ENCODE data around the gene AUNIP. TPM values are rescaled to one million over a fixed set of nuclear protein-coding genes. Genes with fewer than 3 reads are reported as not detected.

Gene AUNIP
- total RNA-seq, 2 donors from 2014 or later, result 0.31 TPM; not detected in 1

DNA sequence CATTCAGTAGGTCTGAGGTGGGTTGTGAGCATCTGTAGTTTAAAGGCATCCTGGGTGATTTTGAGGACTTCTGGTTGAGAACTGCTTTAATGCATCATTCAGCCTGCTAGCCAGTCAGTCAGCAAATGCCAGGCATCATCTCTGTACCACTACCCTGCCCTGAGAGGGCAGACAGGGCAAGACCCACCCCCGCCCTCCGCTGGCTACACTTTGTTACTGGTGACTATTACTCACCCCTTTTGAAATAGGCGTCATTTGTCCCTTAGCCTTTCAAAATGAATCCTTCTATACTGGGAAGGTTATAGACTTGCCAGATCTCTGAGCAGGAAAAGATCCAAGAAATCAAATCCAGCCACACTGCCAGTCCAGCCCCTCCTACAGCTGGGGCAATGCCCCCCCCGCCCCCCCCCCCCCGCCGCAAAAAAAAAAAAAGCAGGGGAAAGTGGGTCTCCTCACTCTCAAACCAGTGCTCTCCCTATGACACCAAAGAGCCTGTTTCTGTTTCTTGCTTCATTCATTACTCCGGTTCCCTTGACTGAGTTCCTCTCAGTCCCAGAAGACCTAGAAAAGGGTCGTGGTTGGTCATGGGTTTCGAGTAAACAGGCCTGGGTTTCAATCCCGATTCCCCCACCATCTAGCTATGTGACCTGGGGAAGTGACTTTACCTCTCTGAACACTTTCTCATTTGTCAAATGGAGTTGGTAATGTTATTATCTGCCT, 54.9 kb downstream of the AUNIP start:
- no peaks in the 10 kb centered on the region for H3K9me3 ChIP-seq (ENCODE audit: control insufficient read depth, low read length, poor library complexity, severe bottlenecking)
- DNase-seq (no peak), ATAC-seq (no peak)
- H3K4me1 Mint-ChIP-seq, result peaks cover 19% of the 10 kb centered on the region
- H3K4me3 Mint-ChIP-seq, result no peak overlapping the region
- H3K36me3 Mint-ChIP-seq (ENCODE audit: low read depth), result peaks cover 2% of the 10 kb centered on the region
- no peaks in the 10 kb centered on the region for H3K27me3 Mint-ChIP-seq
- no peak overlapping the region for H3K27ac Mint-ChIP-seq

DNA sequence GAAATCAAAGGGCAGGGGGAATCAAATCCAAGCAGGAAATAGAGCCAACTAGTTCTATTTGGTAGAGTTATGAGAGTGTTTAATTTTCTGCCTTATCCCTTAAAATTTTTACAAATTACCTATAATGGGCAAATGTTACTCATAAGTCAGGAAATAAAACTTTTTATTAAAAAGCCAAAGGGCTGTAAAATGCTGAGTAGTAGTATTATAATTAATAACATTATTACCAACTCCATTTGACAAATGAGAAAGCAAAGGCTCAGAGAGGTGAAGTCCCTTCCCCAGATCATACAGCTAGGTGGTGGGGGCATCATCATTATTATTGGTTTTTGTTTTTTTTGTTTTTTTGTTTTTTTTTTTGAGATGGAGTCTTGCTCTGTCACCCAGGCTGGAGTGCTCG, 55.9 kb downstream of the AUNIP start:
- H3K27me3 Mint-ChIP-seq, result no peaks in the 10 kb centered on the region
- peaks cover 20% of the 10 kb centered on the region for H3K4me1 Mint-ChIP-seq
- H3K27ac Mint-ChIP-seq, result no peak overlapping the region
- H3K36me3 Mint-ChIP-seq (ENCODE audit: low read depth), result peaks cover 2% of the 10 kb centered on the region
- H3K4me3 Mint-ChIP-seq, result no peak overlapping the region
- no peaks in the 10 kb centered on the region for H3K9me3 ChIP-seq (ENCODE audit: control insufficient read depth, low read length, poor library complexity, severe bottlenecking)
- ATAC-seq (no peak), DNase-seq (no peak)

GRCh38 chr1:25802915-25803314, 56.3 kb downstream of the AUNIP start:
- Mint-ChIP-seq H3K4me3 (peak overlapping the region; percentile 19), H3K27me3 (no peaks in the 10 kb centered on the region), H3K4me1 (peaks cover 24% of the 10 kb centered on the region), H3K27ac (no peak overlapping the region), H3K36me3 (ENCODE audit: low read depth) (peaks cover 2% of the 10 kb centered on the region)
- H3K9me3 ChIP-seq (ENCODE audit: control insufficient read depth, low read length, poor library complexity, severe bottlenecking), result no peaks in the 10 kb centered on the region
- ATAC-seq (peak; percentile 42), DNase-seq (no peak)

GRCh38 chr1:25800703-25801377, 58.4 kb downstream of the AUNIP start:
- DNase-seq (no peak), ATAC-seq (no peak)
- Mint-ChIP-seq H3K4me1 (peaks cover 40% of the 10 kb centered on the region), H3K4me3 (peak overlapping the region; percentile 85), H3K27ac (peak overlapping the region; percentile 9), H3K27me3 (no peaks in the 10 kb centered on the region), H3K36me3 (ENCODE audit: low read depth) (peaks cover 2% of the 10 kb centered on the region)
- no peaks in the 10 kb centered on the region for H3K9me3 ChIP-seq (ENCODE audit: control insufficient read depth, low read length, poor library complexity, severe bottlenecking)

DNA sequence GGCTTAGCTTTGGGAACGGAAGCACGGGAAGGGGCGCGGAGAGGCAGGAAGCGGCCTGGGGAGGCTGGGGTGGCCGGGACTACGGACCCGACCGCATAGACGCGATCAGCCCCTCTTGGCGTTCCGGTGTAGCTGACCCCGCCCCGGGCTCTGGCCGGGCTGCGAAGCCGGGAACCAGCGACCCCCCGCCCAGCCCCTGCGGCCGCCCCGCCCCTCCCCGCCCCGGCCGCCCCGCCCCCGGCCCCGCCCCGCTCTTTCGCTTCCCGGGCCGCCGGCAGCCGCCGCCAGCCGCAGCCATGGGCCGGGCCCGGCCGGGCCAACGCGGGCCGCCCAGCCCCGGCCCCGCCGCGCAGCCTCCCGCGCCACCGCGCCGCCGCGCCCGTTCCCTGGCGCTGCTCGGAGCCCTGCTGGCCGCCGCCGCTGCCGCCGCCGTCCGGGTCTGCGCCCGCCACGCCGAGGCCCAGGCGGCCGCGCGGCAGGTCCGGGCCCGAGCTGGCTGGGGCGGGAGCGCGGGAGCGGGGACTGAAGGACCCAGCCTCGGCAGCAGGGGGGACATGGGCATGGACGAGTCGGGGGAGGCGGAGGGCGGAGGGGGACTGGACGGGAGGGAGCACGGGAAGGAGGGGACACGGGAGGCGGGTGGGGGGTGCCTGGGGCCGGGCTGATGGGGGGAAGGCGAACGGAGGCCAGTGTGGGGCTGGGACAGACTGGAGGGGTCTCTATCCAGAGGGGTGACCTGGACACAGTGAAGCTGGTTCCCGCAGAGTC, 59.1 kb downstream of the AUNIP start, which contains the start of gene SELENON:
SELENON (plus strand) TSS at position 259 of the 768 bp plus-strand sequence; CDS start at position 297, 38 bp downstream.
- Mint-ChIP-seq H3K27me3 (no peaks in the 10 kb centered on the region), H3K4me1 (peaks cover 41% of the 10 kb centered on the region), H3K27ac (peak within 1 kb of the TSS; percentile 98), H3K36me3 (ENCODE audit: low read depth) (peaks cover 2% of the 10 kb centered on the region), H3K4me3 (peak within 1 kb of the TSS; percentile 85)
- ATAC-seq (peak; percentile 47), DNase-seq (peak in 2 of 3 donors; percentile 48 to 50)
- H3K9me3 ChIP-seq (ENCODE audit: control insufficient read depth, low read length, poor library complexity, severe bottlenecking), result no peaks in the 10 kb centered on the region

- Mint-ChIP-seq H3K4me1 (peaks cover 41% of the 10 kb centered on the region), H3K27ac (peak overlapping the region; percentile 98), H3K36me3 (ENCODE audit: low read depth) (peaks cover 2% of the 10 kb centered on the region), H3K4me3 (peak overlapping the region; percentile 75), H3K27me3 (no peaks in the 10 kb centered on the region)
- no peaks in the 10 kb centered on the region for H3K9me3 ChIP-seq (ENCODE audit: control insufficient read depth, low read length, poor library complexity, severe bottlenecking)
- no peak for ATAC-seq
- DNase-seq, result no peak
Observed at GRCh38 chr1:25799352-25799934, 59.8 kb downstream of the AUNIP start.

DNA sequence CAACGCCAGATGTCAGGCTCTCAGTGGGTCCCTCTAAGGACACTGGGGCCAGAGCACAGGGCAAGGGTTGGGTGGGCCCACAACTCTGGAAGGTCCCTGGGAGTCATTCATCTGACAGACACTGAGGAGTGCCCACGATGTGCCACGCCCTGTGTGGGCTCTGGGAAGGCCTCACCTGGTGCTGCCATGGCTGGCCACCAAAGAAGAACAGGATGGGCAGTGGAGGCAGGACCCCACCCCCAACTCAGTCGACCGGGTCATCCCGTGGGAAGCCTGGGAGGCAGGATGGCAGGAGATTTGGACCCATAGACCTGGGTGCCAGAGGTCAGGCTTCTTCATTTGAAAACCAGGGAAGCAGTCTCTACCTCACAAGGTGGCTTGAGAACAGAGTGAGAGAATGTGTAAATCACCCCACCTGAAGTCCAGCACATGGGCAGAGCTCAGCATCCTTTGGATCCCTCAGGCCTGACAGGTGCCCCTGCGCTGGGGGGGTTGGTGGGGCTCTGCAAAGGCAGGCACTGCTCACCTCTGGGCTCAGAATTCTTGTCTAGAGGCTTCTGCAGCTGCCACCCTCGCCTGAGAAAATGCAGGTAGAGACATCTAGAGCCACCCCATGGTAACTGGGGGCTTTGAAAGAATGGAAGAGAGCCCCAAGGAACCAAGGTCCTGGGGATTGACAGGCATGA, 60.4 kb downstream of the AUNIP start:
- DNase-seq, result no peak
- Mint-ChIP-seq H3K27me3 (no peaks in the 10 kb centered on the region), H3K4me3 (peak overlapping the region; percentile 75), H3K36me3 (ENCODE audit: low read depth) (peaks cover 2% of the 10 kb centered on the region), H3K4me1 (peaks cover 41% of the 10 kb centered on the region), H3K27ac (peak overlapping the region; percentile 98)
- H3K9me3 ChIP-seq (ENCODE audit: control insufficient read depth, low read length, poor library complexity, severe bottlenecking), result no peaks in the 10 kb centered on the region
- ATAC-seq, result no peak

DNA sequence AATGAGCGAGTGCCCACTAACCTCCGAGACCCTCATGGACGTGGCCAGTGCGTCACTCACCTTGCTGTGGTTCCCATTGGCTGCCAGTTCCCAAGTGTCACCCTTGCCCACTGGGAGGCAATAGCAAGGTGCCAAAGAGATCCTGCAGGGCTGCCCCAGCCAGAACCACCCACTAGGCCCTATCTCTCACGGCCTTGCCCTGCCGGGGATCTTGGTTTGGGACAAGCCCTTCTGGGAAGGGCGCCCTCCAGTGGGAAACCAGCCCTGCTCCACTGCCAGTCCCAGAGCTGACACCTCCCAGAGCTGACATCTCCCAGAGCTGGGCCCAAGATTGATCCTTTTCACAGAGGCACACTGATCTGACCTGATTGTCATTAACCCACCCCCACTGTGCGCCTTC, 61.3 kb downstream of the AUNIP start:
- no peaks in the 10 kb centered on the region for H3K9me3 ChIP-seq (ENCODE audit: control insufficient read depth, low read length, poor library complexity, severe bottlenecking)
- Mint-ChIP-seq H3K27me3 (no peaks in the 10 kb centered on the region), H3K27ac (peak overlapping the region; percentile 98), H3K36me3 (ENCODE audit: low read depth) (peaks cover 2% of the 10 kb centered on the region), H3K4me3 (peak overlapping the region; percentile 89), H3K4me1 (peaks cover 40% of the 10 kb centered on the region)
- DNase-seq (no peak), ATAC-seq (no peak)

DNA sequence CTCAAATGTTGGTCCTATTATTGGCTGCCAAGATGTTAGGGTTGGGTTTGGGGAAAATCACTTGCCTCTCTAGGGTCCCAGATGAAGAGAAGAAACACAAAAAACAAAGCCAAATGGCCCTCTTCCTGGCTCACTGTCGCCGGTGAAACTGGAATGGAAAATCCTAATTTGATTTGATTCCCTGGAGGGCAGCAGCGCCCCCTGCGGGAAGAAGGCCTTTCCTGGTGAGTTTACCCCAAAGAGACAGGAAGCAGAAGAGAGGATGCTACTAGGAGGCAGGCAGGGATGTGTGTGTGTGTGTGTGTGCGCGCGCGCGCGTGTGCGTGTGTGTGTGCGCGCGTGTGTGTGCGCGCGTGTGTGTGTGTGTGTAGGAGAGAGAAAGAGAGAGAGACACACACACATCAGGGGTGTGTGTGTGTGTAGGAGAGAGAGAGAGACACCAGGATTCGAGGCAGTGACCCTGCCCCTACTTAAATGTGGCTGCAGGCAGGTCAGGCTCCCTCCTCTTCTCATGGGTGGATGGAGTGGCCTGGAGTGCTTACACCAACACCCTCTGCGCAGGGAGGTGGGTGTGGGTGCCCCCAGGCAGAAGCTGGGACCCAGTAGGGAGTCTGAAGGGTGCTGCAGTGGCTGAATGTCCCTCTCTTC, 62.3 kb downstream of the AUNIP start:
- DNase-seq (peak; percentile 69 to 76 (median 71)), ATAC-seq (peak; percentile 69)
- Mint-ChIP-seq H3K4me3 (peak overlapping the region; percentile 89), H3K36me3 (ENCODE audit: low read depth) (peaks cover 2% of the 10 kb centered on the region), H3K27me3 (no peaks in the 10 kb centered on the region), H3K27ac (peak overlapping the region; percentile 98), H3K4me1 (peaks cover 34% of the 10 kb centered on the region)
- H3K9me3 ChIP-seq (ENCODE audit: control insufficient read depth, low read length, poor library complexity, severe bottlenecking), result no peaks in the 10 kb centered on the region

DNA sequence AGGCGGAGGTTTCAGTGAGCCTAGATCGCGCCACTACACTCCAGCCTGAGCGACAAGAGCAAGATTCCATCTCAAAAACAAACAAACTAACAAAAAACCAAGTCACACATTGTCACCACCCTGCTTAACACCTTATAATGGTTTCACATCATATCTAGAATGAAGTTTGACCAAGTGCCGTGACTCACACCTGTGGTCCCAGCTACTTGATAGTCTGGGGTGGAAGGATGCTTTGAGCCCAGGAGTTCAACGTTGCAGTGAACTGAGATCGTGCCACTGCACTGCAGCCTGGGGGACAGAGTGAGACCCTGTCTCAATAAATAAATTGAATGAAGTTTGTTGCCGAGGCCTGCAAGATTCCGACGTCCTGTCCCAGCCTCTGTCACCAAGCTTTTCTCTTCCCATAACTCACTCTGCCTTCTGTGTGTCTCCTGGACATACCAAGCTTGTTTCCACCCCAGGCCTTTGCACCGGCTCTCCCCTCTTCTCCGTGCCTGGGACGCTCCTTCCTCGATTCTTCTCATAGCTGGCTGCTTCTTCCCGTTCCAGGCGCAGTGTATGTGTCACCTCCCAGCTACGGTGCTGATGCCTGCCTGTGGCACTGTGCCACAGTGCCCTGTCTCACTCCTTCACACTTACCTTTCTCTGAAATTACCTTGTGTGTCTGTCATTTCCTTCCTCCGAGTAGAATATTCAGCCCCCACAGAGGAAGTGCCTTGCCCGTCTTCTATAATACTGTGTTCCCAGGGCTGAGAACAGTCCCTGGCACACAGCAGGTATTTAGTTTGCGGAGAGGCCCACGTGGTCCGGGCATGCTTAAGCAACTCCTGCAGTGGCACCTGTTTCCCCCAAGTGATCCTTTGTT, 63.1 kb downstream of the AUNIP start:
- DNase-seq, result peak in 1 of 3 donors; percentile 26
- H3K4me3 Mint-ChIP-seq, result peak overlapping the region; percentile 89
- peak; percentile 74 for ATAC-seq
- H3K27ac Mint-ChIP-seq, result peak overlapping the region; percentile 98
- H3K9me3 ChIP-seq (ENCODE audit: control insufficient read depth, low read length, poor library complexity, severe bottlenecking), result no peaks in the 10 kb centered on the region
- peaks cover 2% of the 10 kb centered on the region for H3K36me3 Mint-ChIP-seq (ENCODE audit: low read depth)
- no peaks in the 10 kb centered on the region for H3K27me3 Mint-ChIP-seq
- H3K4me1 Mint-ChIP-seq, result peaks cover 37% of the 10 kb centered on the region

DNA sequence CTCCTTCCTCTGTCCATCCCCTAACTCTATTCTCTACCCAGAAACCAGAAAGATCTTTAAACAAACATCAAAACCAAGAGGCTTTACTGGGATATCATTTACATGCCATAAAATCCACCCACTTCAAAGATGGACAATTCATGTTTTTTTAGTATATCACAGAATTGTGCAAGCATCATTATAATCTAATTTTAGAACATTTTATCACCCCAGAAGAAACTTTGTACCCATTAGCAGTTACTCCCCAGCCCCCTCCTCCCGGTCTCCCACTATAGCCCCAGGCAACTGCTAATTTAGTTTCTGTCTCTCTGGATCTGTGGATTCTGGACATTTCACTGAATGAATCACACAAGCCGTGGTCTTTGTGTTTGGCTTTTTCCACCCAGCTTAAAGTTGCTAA, 64.0 kb downstream of the AUNIP start:
- Mint-ChIP-seq H3K27me3 (no peaks in the 10 kb centered on the region), H3K4me3 (no peak overlapping the region), H3K27ac (peak overlapping the region; percentile 98), H3K4me1 (peaks cover 34% of the 10 kb centered on the region), H3K36me3 (ENCODE audit: low read depth) (peaks cover 2% of the 10 kb centered on the region)
- no peak for DNase-seq
- no peak for ATAC-seq
- no peaks in the 10 kb centered on the region for H3K9me3 ChIP-seq (ENCODE audit: control insufficient read depth, low read length, poor library complexity, severe bottlenecking)

Measured in T-helper 17 cell (primary cell).